Choroid plexus epithelial cell (primary cell): Measurements from ENCODE around the gene SLC32A1.

Experiments
- DNase-seq: peaks from one replicate; pipeline ENCODE4 v3.0.0-alpha.2; 2010; ENCODE audit warnings: low read depth
- H3K4me3 ChIP-seq: 2 replicates; pipeline ENCODE4 v1.5.1; 2011; ENCODE audit warnings: low read depth, mild to moderate bottlenecking, control low read depth, low read length, moderate library complexity
- CTCF ChIP-seq: conservative IDR thresholded peaks from 2 replicates; pipeline ENCODE4 v1.5.1; 2011; ENCODE audit warnings: low read depth, mild to moderate bottlenecking, control low read depth, inconsistent platforms, low read length, moderate library complexity

Gene SLC32A1

DNA sequence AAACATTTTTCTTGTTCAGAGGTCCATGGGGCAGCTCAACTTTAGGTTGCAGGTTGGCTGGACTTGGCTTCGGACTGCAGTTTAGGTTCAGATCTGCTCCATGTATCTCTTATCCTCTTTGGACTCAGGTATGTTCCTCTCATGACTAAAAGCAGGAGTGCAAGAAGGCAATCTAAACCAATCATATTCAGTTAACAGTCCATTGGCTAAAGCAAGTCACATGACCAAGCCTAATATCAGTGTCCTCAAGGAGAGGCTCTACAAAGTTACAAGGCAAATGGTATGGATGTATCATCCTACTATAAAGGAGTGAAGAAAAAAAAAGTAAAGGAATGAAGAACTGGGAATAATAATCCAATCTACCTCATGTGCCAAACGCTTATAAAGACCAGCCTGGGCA is 21.5 kb downstream of the SLC32A1 start:
- TF ChIP-seq CTCF: no peak
- DNase-seq: no peak
- H3K4me3 ChIP-seq: no peak overlapping the region

GRCh38 chr20:38747495-38748096 is 23.3 kb downstream of the SLC32A1 start:
- H3K4me3 ChIP-seq: peak overlapping the region; percentile 47
- no peak for TF ChIP-seq CTCF
- no peak for DNase-seq

DNA sequence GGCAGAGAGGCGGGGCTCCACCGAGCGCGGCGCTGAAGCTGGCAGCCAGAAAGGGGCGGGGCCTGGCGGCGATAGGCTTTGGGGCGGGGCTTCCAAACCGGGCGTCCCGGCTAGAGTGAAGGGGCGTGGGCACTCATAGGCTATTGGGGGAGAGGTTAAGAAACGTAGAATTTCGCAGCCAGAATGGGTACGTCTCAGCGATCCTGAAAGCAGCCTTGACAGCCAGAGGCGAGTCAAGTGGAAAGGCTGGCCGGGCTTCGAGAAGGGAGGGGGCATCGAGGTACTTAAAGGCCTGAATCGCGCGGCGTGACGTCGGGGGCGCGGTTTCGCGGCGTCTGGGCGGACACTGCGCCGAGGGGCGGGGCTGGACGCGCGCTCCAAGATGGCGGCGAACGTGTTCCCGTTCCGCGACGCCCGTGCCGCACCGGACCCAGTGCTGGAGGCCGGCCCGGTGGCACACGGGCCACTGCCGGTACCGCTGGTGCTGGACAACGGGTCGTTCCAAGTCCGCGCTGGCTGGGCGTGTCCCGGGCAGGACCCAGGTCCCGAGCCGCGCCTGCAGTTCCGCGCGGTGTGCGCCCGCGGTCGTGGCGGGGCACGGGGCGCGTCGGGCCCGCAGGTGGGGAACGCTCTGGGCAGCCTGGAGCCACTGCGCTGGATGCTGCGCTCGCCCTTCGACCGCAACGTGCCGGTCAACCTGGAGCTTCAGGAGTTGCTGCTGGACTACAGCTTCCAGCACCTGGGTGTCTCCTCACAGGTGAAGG is 24.0 kb downstream of the SLC32A1 start, which contains the start of gene ACTR5:
TSS of gene ACTR5 (plus strand) at position 364 of the 764 bp plus-strand sequence. CDS start at position 383, 19 bp downstream.
- DNase-seq: peak; percentile 88
- TF ChIP-seq CTCF: no peak
- peak within 1 kb of the TSS; percentile 97 for H3K4me3 ChIP-seq

DNA sequence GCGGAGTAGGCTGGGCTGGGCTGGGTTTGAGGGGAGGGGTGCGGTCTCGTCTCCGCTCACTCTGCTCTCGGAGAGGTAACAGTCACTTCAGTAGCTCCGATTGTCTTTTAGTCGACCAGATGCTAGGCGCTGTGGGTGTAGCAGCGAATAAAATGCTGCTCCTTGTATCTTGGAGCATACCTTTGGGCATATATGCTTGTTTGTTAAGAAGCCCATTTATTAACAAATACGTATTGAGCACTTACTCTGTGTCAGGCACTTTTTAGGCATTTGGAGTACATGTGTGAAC is 24.5 kb downstream of the SLC32A1 start:
- no peak for TF ChIP-seq CTCF
- peak overlapping the region; percentile 97 for H3K4me3 ChIP-seq
- no peak for DNase-seq

DNA sequence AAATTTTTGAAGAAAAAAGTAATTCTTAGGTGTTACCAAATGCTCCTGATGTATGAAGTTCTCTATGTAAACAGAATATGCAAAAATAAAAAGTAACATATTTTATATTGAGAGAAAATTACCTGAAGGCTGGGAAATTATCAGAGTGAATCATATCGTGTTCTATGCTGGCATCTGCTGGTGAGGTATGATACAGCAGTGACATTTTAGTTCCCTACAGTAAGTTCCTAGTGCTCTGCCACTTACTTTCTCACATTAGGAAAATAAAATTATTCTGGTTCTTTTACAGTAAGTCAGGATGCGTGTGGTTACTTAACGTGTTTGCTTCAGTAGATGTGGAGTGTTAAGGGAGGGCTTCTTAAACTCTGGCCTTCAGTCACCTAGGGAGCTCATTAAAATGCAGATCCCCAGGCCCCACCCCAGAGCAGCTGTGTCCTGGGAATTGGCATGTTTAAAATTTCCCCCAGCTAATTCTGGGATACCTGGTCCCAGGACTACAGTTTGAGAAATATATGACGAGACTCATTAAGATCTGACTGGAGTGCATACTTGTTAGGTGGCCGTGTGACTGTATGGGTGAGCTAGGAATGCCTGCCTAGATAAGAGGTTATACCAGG is 27.2 kb downstream of the SLC32A1 start:
- peak; percentile 77 for DNase-seq
- H3K4me3 ChIP-seq: no peak overlapping the region
- peak; percentile 71 for TF ChIP-seq CTCF

DNA sequence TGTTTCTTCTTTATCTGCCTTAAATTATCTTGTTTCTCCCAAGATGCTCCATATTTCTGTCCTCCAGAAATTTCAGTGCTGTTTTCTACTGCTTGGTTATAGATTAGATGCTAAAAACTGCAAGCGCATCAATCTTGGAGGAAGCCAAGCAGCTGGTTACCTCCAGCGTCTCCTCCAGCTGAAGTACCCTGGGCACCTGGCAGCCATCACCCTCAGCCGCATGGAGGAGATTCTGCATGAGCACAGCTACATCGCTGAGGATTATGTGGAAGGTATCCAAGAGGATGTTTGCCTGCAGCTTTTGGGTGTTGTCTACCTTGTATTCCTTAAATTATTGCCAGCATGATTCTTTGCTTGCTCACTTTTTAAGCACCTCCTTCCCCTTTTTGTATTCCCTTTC is 27.7 kb downstream of the SLC32A1 start:
- no peak for TF ChIP-seq CTCF
- no peak overlapping the region for H3K4me3 ChIP-seq
- no peak for DNase-seq
